H1 (cell line): ENCODE data around the gene ACSM3. TPM values are rescaled to one million over a fixed set of nuclear protein-coding genes. Genes with fewer than 3 reads are reported as not detected.

Experiments used
- CTCF ChIA-PET: fragments of 300-600 bp; sonication (Branson Sonifier 250); formaldehyde crosslinking; loops from one replicate; lab custom pipeline; 2021; ENCODE audit not compliant: partially characterized antibody; lab: Charles Lee
- POLR2A ChIA-PET: fragments of 300-600 bp; sonication (Branson Sonifier 250); formaldehyde crosslinking; loops from one replicate; lab custom pipeline; 2021; ENCODE audit warnings: inconsistent platforms; ENCODE audit not compliant: partially characterized antibody; lab: Charles Lee
- DNase-seq, 2 experiments: peaks; one replicate each; pipeline versions ENCODE4 v3.0.0 to v3.0.0-alpha.2; 2010 to 2022; ENCODE audit warnings: low spot score in 2 of 2, low read depth in 1 of 2, mixed read lengths in 1 of 2
- FAIRE-seq: peaks from 2 replicates; lab custom pipeline; 2011; peaks lifted over from hg19 to GRCh38; lab: Jason Lieb, UNC
- H2AFZ ChIP-seq: 2 replicates; pipeline ENCODE4 v1.8.1; 2012; ENCODE audit warnings: low read length, inconsistent platforms
- H2AK5ac ChIP-seq: 2 replicates; pipeline ENCODE4 v1.6.1; 2013; ENCODE audit warnings: low read depth, low read length
- H2BK120ac ChIP-seq: replicated peaks from 2 replicates; pipeline ENCODE3; 2013; ENCODE audit warnings: low read depth, low read length, inconsistent platforms
- H2BK12ac ChIP-seq: 2 replicates; pipeline ENCODE4 v1.6.1; 2013; ENCODE audit warnings: low read depth, low read length
- H2BK15ac ChIP-seq: 2 replicates; pipeline ENCODE4 v1.6.1; 2013; ENCODE audit warnings: low read length
- H2BK20ac ChIP-seq: 2 replicates; pipeline ENCODE4 v1.6.1; 2013; ENCODE audit warnings: low read length
- H2BK5ac ChIP-seq: 2 replicates; pipeline ENCODE4 v1.6.1; 2013; ENCODE audit warnings: low read depth, low read length
- H3K14ac ChIP-seq: 2 replicates; pipeline ENCODE4 v1.6.1; 2013; ENCODE audit warnings: inconsistent platforms; ENCODE audit not compliant: insufficient read length
- H3K18ac ChIP-seq: 2 replicates; pipeline ENCODE4 v1.6.1; 2013; ENCODE audit warnings: low read length; ENCODE audit errors: extremely low read depth
- H3K23ac ChIP-seq: 2 replicates; pipeline ENCODE4 v1.6.1; 2013; ENCODE audit warnings: inconsistent platforms; ENCODE audit not compliant: insufficient read length
- H3K23me2 ChIP-seq: 2 replicates; pipeline ENCODE4 v1.6.1; 2013; ENCODE audit warnings: low read depth, low read length
- H3K27ac ChIP-seq: 2 replicates; pipeline ENCODE4 v1.6.1; 2011; ENCODE audit warnings: low read depth, low read length, inconsistent platforms
- H3K27me3 ChIP-seq, 4 experiments: replicated peaks in 1 of 4; 1 replicate in 1 of 4; 2 replicates in 3 of 4; pipeline versions ENCODE4 v1.6.1 to v1.8.1; 2011 to 2013; ENCODE audit warnings: low read length in 3 of 4, mild to moderate bottlenecking in 3 of 4, inconsistent platforms in 2 of 4, mixed read lengths in 2 of 4, moderate library complexity in 1 of 4; ENCODE audit not compliant: control insufficient read depth in 3 of 4, insufficient read depth in 3 of 4; ENCODE audit errors: extremely low read depth in 1 of 4
- H3K36me3 ChIP-seq, 4 experiments: 2 replicates each; pipeline versions ENCODE4 v1.6.1 to v1.8.1; 2011 to 2013; ENCODE audit warnings: mild to moderate bottlenecking in 4 of 4, low read length in 3 of 4, moderate library complexity in 2 of 4, control low read depth in 1 of 4, inconsistent platforms in 1 of 4; ENCODE audit not compliant: insufficient read depth in 4 of 4, control insufficient read depth in 2 of 4
- H3K4ac ChIP-seq: replicated peaks from 2 replicates; pipeline ENCODE3; 2013; ENCODE audit warnings: low read length, low read depth, mixed read lengths, inconsistent platforms; ENCODE audit not compliant: insufficient read length
- H3K4me1 ChIP-seq, 4 experiments: replicated peaks in 1 of 4; 1 replicate in 1 of 4; 2 replicates in 3 of 4; pipeline versions ENCODE4 v1.6.1 to v1.8.1; 2011 to 2013; ENCODE audit warnings: low read length in 3 of 4, inconsistent platforms in 2 of 4, mixed read lengths in 1 of 4; ENCODE audit not compliant: insufficient read depth in 4 of 4, control insufficient read depth in 3 of 4
- H3K4me2 ChIP-seq, 2 experiments: 2 replicates each; pipeline versions ENCODE4 v1.6.1 to v1.8.1; 2011 to 2013; ENCODE audit warnings: low read depth in 2 of 2, low read length in 2 of 2, control low read depth in 1 of 2, inconsistent platforms in 1 of 2, mild to moderate bottlenecking in 1 of 2; ENCODE audit not compliant: insufficient read depth in 1 of 2
- H3K4me3 ChIP-seq, 4 experiments: fragments of 200-600, 300-600 bp in 1 of 4; sonication (generic), shearing (Covaris generic), sonication (Bioruptor Twin) in 1 of 4; 2 replicates each; pipeline versions ENCODE4 v1.5.1 to v1.8.1; 2011 to 2016; ENCODE audit warnings: low read length in 4 of 4, low read depth in 3 of 4, control low read depth in 2 of 4, inconsistent platforms in 2 of 4, mild to moderate bottlenecking in 2 of 4, mixed read lengths in 1 of 4, moderate library complexity in 1 of 4; ENCODE audit not compliant: insufficient read depth in 2 of 4; ENCODE audit errors: extremely low read depth in 1 of 4
- H3K56ac ChIP-seq: replicated peaks from 2 replicates; pipeline ENCODE3; 2013; ENCODE audit warnings: low read depth, mild to moderate bottlenecking, mixed read lengths, low read length, inconsistent platforms; ENCODE audit not compliant: insufficient read length
- H3K79me1 ChIP-seq: 2 replicates; pipeline ENCODE4 v1.6.1; 2013; ENCODE audit warnings: low read depth, low read length, control low read depth
- H3K79me2 ChIP-seq, 2 experiments: 2 replicates each; pipeline versions ENCODE4 v1.6.1 to v1.8.1; 2012 to 2013; ENCODE audit warnings: low read length in 2 of 2, mild to moderate bottlenecking in 2 of 2, inconsistent platforms in 1 of 2; ENCODE audit not compliant: insufficient read depth in 2 of 2, control insufficient read depth in 1 of 2
- H3K9ac ChIP-seq, 4 experiments: replicated peaks in 1 of 4; 1 replicate in 1 of 4; 2 replicates in 3 of 4; pipeline versions ENCODE4 v1.6.1 to v1.8.1; 2011 to 2013; ENCODE audit warnings: low read depth in 3 of 4, low read length in 3 of 4, control low read depth in 2 of 4, mild to moderate bottlenecking in 2 of 4, moderate library complexity in 2 of 4, inconsistent platforms in 1 of 4; ENCODE audit errors: extremely low read depth in 1 of 4
- H3K9me3 ChIP-seq, 2 experiments: 2 replicates each; pipeline versions ENCODE4 v1.6.1 to v1.8.1; 2012 to 2013; ENCODE audit warnings: mild to moderate bottlenecking in 2 of 2, moderate library complexity in 2 of 2, control low read depth in 1 of 2, inconsistent platforms in 1 of 2, low read depth in 1 of 2, low read length in 1 of 2, mixed read lengths in 1 of 2; ENCODE audit not compliant: insufficient read depth in 2 of 2
- H4K20me1 ChIP-seq, 2 experiments: replicated peaks in 1 of 2; 2 replicates each; pipeline versions ENCODE3 to v1.8.1; 2011 to 2013; ENCODE audit warnings: inconsistent platforms in 2 of 2, low read length in 2 of 2, mild to moderate bottlenecking in 1 of 2; ENCODE audit not compliant: insufficient read depth in 2 of 2, control insufficient read depth in 1 of 2
- H4K5ac ChIP-seq: 2 replicates; pipeline ENCODE4 v1.6.1; 2013; ENCODE audit warnings: low read length, low read depth, mixed read lengths, inconsistent platforms; ENCODE audit not compliant: insufficient read length
- H4K8ac ChIP-seq: 2 replicates; pipeline ENCODE4 v1.8.0; 2013; ENCODE audit warnings: mild to moderate bottlenecking, moderate library complexity, low read length, inconsistent platforms; ENCODE audit not compliant: insufficient read depth; ENCODE audit errors: extremely low read depth
- H4K91ac ChIP-seq: replicated peaks from 2 replicates; pipeline ENCODE3; 2013; ENCODE audit warnings: low read length, mixed read lengths, inconsistent platforms; ENCODE audit not compliant: insufficient read length
- CHD1 ChIP-seq: IDR thresholded peaks from 2 replicates; pipeline ENCODE4 v1.6.1; 2012; ENCODE audit warnings: low read depth, low read length, improper control_type of control experiment
- RNF2 ChIP-seq: fragments of 200-900, 300-1000 bp; sonication (generic); IDR thresholded peaks from 2 replicates; pipeline ENCODE4 v1.7.1; 2016; ENCODE audit warnings: borderline replicate concordance, low read depth, mild to moderate bottlenecking, antibody characterized with exemption, low read length; ENCODE audit not compliant: poor library complexity, severe bottlenecking; ENCODE audit errors: missing control alignments
- USF2 ChIP-seq: IDR thresholded peaks from 2 replicates; pipeline ENCODE4 v1.6.1; 2011; ENCODE audit warnings: low read length, improper control_type of control experiment
- WGBS, 2 experiments: shearing (Covaris generic) in 1 of 2; methylation state at CpG; one replicate each; pipeline versions ENCODE4 v1.1.6 to v1.1.7; 2013 to 2015; ENCODE audit warnings: low lambda C conversion rate in 2 of 2, mixed read lengths in 2 of 2, inconsistent platforms in 1 of 2, low coverage in 1 of 2, missing lambda C conversion rate in 1 of 2; ENCODE audit not compliant: insufficient replicate concordance in 2 of 2, insufficient coverage in 1 of 2, insufficient read length in 1 of 2; ENCODE audit errors: extremely low coverage in 1 of 2, missing lambda C conversion rate in 1 of 2; 5-methylcytosine and 5-hydroxymethylcytosine counted together
- polyA plus RNA-seq, 7 experiments: library from polyadenylated mRNA; depleted of rRNA in 3 of 7; stranded (reverse) in 5 of 7; unstranded in 2 of 7; fragments of >200 nt in 5 of 7; fragments of 200-250 nt in 2 of 7; gene quantifications; 1 replicate in 5 of 7; 2 replicates in 1 of 7; 4 replicates in 1 of 7; pipeline versions ENCODE4 v1.2.1 to v1.2.3, GENCODE V29; 2011 to 2013; ENCODE audit warnings: missing spikeins in 2 of 7, mixed read lengths in 2 of 7
- total RNA-seq: library from RNA; stranded (reverse); fragmentation: NEBNext Ultra II Directional; extraction: Animal tissue kit (Norgen Biotek cat#: 25700); gene quantifications from 2 replicates; pipeline ENCODE4 v1.2.1, GENCODE V29; 2021

Gene ACSM3
- total and polyA plus RNA-seq, 2 of the 8 experiments (the other 6 are each of a cell fraction or from before 2014, with no cell fraction given), result 5.7 to 6.2 TPM

GRCh38 chr16:20735490-20735889 is 28.3 kb upstream of the ACSM3 start:
- no peak overlapping the region for H3K23ac ChIP-seq
- H3K4ac ChIP-seq, result no peak overlapping the region
- H2BK12ac ChIP-seq, result no peak overlapping the region
- H3K4me3 ChIP-seq, result no peak overlapping the region
- FAIRE-seq (no peak), DNase-seq (no peak)
- H4K91ac ChIP-seq, result no peak overlapping the region
- no peak overlapping the region for H3K9ac ChIP-seq
- H3K79me1 ChIP-seq, result peaks cover under 1% of the 10 kb centered on the region
- no peaks in the 10 kb centered on the region for H3K9me3 ChIP-seq
- no peak overlapping the region for H2BK15ac ChIP-seq
- POLR2A ChIA-PET, result interaction anchor here (1.2 kb wide), 1 partner anchor 10 kb away, joined by 4 read pairs; no protein-coding TSS in a partner anchor
- H3K4me1 ChIP-seq, result no peaks in the 10 kb centered on the region; a peak in 2 of 7 replicates
- H2BK20ac ChIP-seq, result no peak overlapping the region
- peaks cover 12 to 41% (median 25%) of the 10 kb centered on the region in 4 experiments; a peak in 7 of 8 replicates for H3K36me3 ChIP-seq
- 100% methylated on average over 1 of the region's 1 CpG; no CpG with 5 or more reads in 1 of the 2 experiments for WGBS, 2 experiments
- H4K5ac ChIP-seq, result no peak overlapping the region
- H3K14ac ChIP-seq, result no peak overlapping the region
- no peak overlapping the region for H3K4me2 ChIP-seq
- no peak overlapping the region for H2BK120ac ChIP-seq
- H2BK5ac ChIP-seq, result no peak overlapping the region
- no peak overlapping the region for H4K8ac ChIP-seq
- H4K20me1 ChIP-seq, result peaks cover 2 to 5% of the 10 kb centered on the region in 2 experiments
- H3K27ac ChIP-seq, result no peak overlapping the region
- H3K27me3 ChIP-seq, result peaks cover 0 to 1% (median 0%) of the 10 kb centered on the region in 4 experiments; a peak in 1 of 7 replicates
- no peak overlapping the region for H2AFZ ChIP-seq
- peaks cover 1 to 22% of the 10 kb centered on the region in 2 experiments; a peak in 3 of 4 replicates for H3K79me2 ChIP-seq
- H2AK5ac ChIP-seq, result no peak overlapping the region
- no peak overlapping the region for H3K56ac ChIP-seq
- TF ChIP-seq CHD1 (no peak), USF2 (no peak), RNF2 (no peak)
- H3K23me2 ChIP-seq, result no peaks in the 10 kb centered on the region
- no peak overlapping the region for H3K18ac ChIP-seq
- CTCF ChIA-PET, result no interaction called here
